GM06990 (cell line): ENCODE measurements around the gene CDKL4.
"Not testable (repeated sequence)": the region's sequence is repeated elsewhere in the genome, so short reads cannot be mapped to it uniquely, and the experiment has no call there.

Experiments
- DNase-seq: peaks from one replicate; pipeline ENCODE4 v3.0.0-alpha.2; 2011; ENCODE audit not compliant: insufficient read length; ENCODE audit errors: extremely low read depth
- H3K27me3 ChIP-seq: replicated peaks from 2 replicates; pipeline ENCODE4 v1.6.0; 2011; ENCODE audit warnings: low read length; ENCODE audit not compliant: control insufficient read depth, insufficient read depth
- H3K36me3 ChIP-seq: 2 replicates; pipeline ENCODE4 v1.5.1; 2011; ENCODE audit warnings: low read length; ENCODE audit not compliant: control insufficient read depth, insufficient read depth
- H3K4me3 ChIP-seq: replicated peaks from 2 replicates; pipeline ENCODE4 v1.5.1; 2011; ENCODE audit warnings: low read depth, mild to moderate bottlenecking, control low read depth, low read length
- CTCF ChIP-seq: IDR thresholded peaks from 2 replicates; pipeline ENCODE4 v1.5.1; 2011; ENCODE audit warnings: low read length, control low read depth, mild to moderate bottlenecking, inconsistent platforms; ENCODE audit not compliant: insufficient read depth, poor library complexity, severe bottlenecking

Gene CDKL4

GRCh38 chr2:39144416-39144815, 99.4 kb downstream of the CDKL4 start:
- no peak for DNase-seq
- Histone ChIP-seq H3K27me3 (no peaks in the 10 kb centered on the region), H3K4me3 (no peak overlapping the region), H3K36me3 (no peaks in the 10 kb centered on the region)
- no peak for TF ChIP-seq CTCF

GRCh38 chr2:39142904-39143605, 100.7 kb downstream of the CDKL4 start:
- no peaks in the 10 kb centered on the region for H3K27me3 ChIP-seq
- H3K4me3 ChIP-seq: no peak overlapping the region
- no peak for DNase-seq
- no peaks in the 10 kb centered on the region for H3K36me3 ChIP-seq
- no peak for TF ChIP-seq CTCF

GRCh38 chr2:39141334-39142271, 102.2 kb downstream of the CDKL4 start:
- Histone ChIP-seq H3K4me3 (no peak overlapping the region), H3K27me3 (no peaks in the 10 kb centered on the region), H3K36me3 (no peaks in the 10 kb centered on the region)
- DNase-seq: peak; percentile 26
- TF ChIP-seq CTCF: no peak

GRCh38 chr2:39140948-39141333, 102.8 kb downstream of the CDKL4 start:
- not testable (repeated sequence) for H3K4me3 ChIP-seq, H3K27me3 ChIP-seq, H3K36me3 ChIP-seq, DNase-seq

- Histone ChIP-seq H3K4me3 (no peak overlapping the region), H3K27me3 (no peaks in the 10 kb centered on the region), H3K36me3 (no peaks in the 10 kb centered on the region)
- no peak for TF ChIP-seq CTCF
- no peak for DNase-seq
Observed at GRCh38 chr2:39140322-39140847, 103.4 kb downstream of the CDKL4 start.

GRCh38 chr2:39139511-39140237, 104.1 kb downstream of the CDKL4 start:
- Histone ChIP-seq H3K36me3 (no peaks in the 10 kb centered on the region), H3K27me3 (no peaks in the 10 kb centered on the region), H3K4me3 (no peak overlapping the region)
- TF ChIP-seq CTCF: no peak
- no peak for DNase-seq
